Measurements from ENCODE around the gene R3HDML. TPM values are rescaled to one million over a fixed set of nuclear protein-coding genes. Genes with fewer than 3 reads are reported as not detected.
A peak's percentile ranks its signal among the peaks of the same experiment; 100 is the strongest.
"Not testable (repeated sequence)": the region's sequence is repeated elsewhere in the genome, so short reads cannot be mapped to it uniquely, and the experiment has no call there.

R3HDML gene
- total RNA-seq, 6 experiments from 2014 or later = not detected

- Histone ChIP-seq H3K4me3 (peak overlapping the region in 1 of 3 donors; percentile 35), H3K9me3 (no peaks in the 10 kb centered on the region), H3K4me1 (peaks cover 0 to 4% (median 0%) of the 10 kb centered on the region in 4 donors), H3K27me3 (no peaks in the 10 kb centered on the region), H3K27ac (no peak overlapping the region), H3K36me3 (no peaks in the 10 kb centered on the region)
- no peak for DNase-seq
- peak in 2 of 4 donors; percentile 21 to 27 for ATAC-seq
- 73% methylated on average over 5 of the region's 50 CpGs for WGBS (ENCODE audit: insufficient coverage, low coverage, low lambda C conversion rate, missing lambda C conversion rate)
- intact Hi-C loops (cut with DNase I) = no loop called here
- no peak for TF ChIP-seq POLR2A (IDR thresholded peaks at IDR 0.05)
- TF ChIP-seq CTCF (IDR thresholded peaks at IDR 0.05) = no peak
Measured at GRCh38 chr20:44326391-44327159, 10.3 kb upstream of the R3HDML start.

GRCh38 chr20:44327748-44328147, 9.1 kb upstream of the R3HDML start:
- H3K36me3 ChIP-seq; intact Hi-C loops (cut with DNase I); H3K4me1 ChIP-seq; H3K27ac ChIP-seq; DNase-seq; H3K4me3 ChIP-seq; H3K27me3 ChIP-seq; H3K9me3 ChIP-seq; ATAC-seq: not testable (repeated sequence)
- WGBS (ENCODE audit: insufficient coverage, low coverage, low lambda C conversion rate, missing lambda C conversion rate) = 82% methylated on average over 3 of the region's 7 CpGs

- no peak for TF ChIP-seq CTCF (IDR thresholded peaks at IDR 0.05)
- TF ChIP-seq POLR2A (IDR thresholded peaks at IDR 0.05) = no peak
- Histone ChIP-seq H3K27ac (no peak overlapping the region), H3K27me3 (no peaks in the 10 kb centered on the region), H3K36me3 (no peaks in the 10 kb centered on the region), H3K4me3 (no peak overlapping the region), H3K4me1 (peaks cover 0 to 4% (median 0%) of the 10 kb centered on the region in 4 donors), H3K9me3 (no peaks in the 10 kb centered on the region)
- intact Hi-C loops (cut with DNase I) = no loop called here
- DNase-seq (no peak), ATAC-seq (no peak)
- WGBS (ENCODE audit: insufficient coverage, low coverage, low lambda C conversion rate, missing lambda C conversion rate) = 62% methylated on average over 4 of the region's 4 CpGs
Measured at GRCh38 chr20:44328428-44328827, 8.4 kb upstream of the R3HDML start.

GRCh38 chr20:44331201-44331600, 5.6 kb upstream of the R3HDML start:
- no peak for ATAC-seq
- intact Hi-C loops (cut with DNase I) = no loop called here
- no peak for TF ChIP-seq CTCF (IDR thresholded peaks at IDR 0.05)
- TF ChIP-seq POLR2A (IDR thresholded peaks at IDR 0.05) = no peak

GRCh38 chr20:44334306-44334705, 2.5 kb upstream of the R3HDML start:
- 0% methylated on average over 2 of the region's 8 CpGs for WGBS (ENCODE audit: insufficient coverage, low coverage, low lambda C conversion rate, missing lambda C conversion rate)
- no peak overlapping the region for H3K27ac ChIP-seq
- TF ChIP-seq POLR2A (IDR thresholded peaks at IDR 0.05) = no peak
- no peak for TF ChIP-seq CTCF (IDR thresholded peaks at IDR 0.05)
- intact Hi-C loops (cut with DNase I) = no loop called here
- no peaks in the 10 kb centered on the region for H3K4me1 ChIP-seq
- no peak overlapping the region for H3K4me3 ChIP-seq
- no peaks in the 10 kb centered on the region for H3K27me3 ChIP-seq
- no peaks in the 10 kb centered on the region for H3K9me3 ChIP-seq
- no peak for DNase-seq
- no peaks in the 10 kb centered on the region for H3K36me3 ChIP-seq
- ATAC-seq = no peak

More at GRCh38 chr20:44331201-44331600, 5.6 kb upstream of the R3HDML start:
- no peaks in the 10 kb centered on the region for H3K27me3 ChIP-seq
- H3K9me3 ChIP-seq = no peaks in the 10 kb centered on the region
- H3K27ac ChIP-seq = no peak overlapping the region
- no peak for DNase-seq
- no peaks in the 10 kb centered on the region for H3K36me3 ChIP-seq
- WGBS (ENCODE audit: insufficient coverage, low coverage, low lambda C conversion rate, missing lambda C conversion rate) = no CpG with 5 or more reads among the region's 2 CpGs
- H3K4me3 ChIP-seq = no peak overlapping the region
- H3K4me1 ChIP-seq = peaks cover 0 to 4% (median 0%) of the 10 kb centered on the region in 4 donors

Measured in right lobe of liver (tissue), 6 donors.